K562 (cell line): ENCODE measurements around the gene NRG3.

Experiments used
- RBBP5 ChIP-seq: fragments of 200-600 bp; sonication (generic); IDR thresholded peaks from 2 replicates; pipeline ENCODE4 v1.6.1; 2012; ENCODE audit warnings: borderline replicate concordance, mild to moderate bottlenecking, low read length, control low read depth, inconsistent platforms; ENCODE audit not compliant: insufficient read depth, poor library complexity, severe bottlenecking
- TAF15 ChIP-seq: fragments of 200-400 bp; formaldehyde crosslinking; IDR thresholded peaks from 2 replicates; pipeline ENCODE4 v1.6.1; 2017; ENCODE audit warnings: mild to moderate bottlenecking, low read depth, low read length, moderate library complexity
- ZNF282 ChIP-seq: sonication (generic); formaldehyde crosslinking; IDR thresholded peaks from 2 replicates; pipeline ENCODE4 v1.8.1; 2023; ENCODE audit warnings: missing genetic modification reagents

DNA sequence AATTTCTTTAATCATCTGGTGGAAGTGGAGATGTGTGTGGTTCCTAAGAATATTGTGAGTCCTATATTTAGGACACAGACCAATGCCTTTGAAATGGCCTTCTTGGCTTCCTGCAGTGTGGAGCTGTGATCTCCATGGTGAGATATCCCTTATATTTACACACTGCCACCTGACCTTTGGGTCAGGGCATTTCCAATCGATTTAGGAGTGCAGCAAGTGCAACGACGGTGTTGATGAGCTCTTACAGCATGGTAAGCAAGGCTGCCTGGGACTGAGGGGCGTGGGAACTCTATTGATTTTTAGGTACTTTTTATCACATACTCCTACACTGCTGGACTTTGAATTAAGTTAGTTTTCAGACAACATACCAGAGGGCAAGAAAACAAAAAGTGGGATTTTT is 146.0 kb downstream of the NRG3 start:
- no peak for TF ChIP-seq TAF15
- no peak for TF ChIP-seq RBBP5
- no peak for TF ChIP-seq ZNF282 (CRISPR knock-in tag)
